HepG2 (cell line): ENCODE results near the gene TUBB4B. TPM values are rescaled to one million over a fixed set of nuclear protein-coding genes. Genes with fewer than 3 reads are reported as not detected.

Experiments
- ATF2 ChIP-seq: sonication (generic); formaldehyde crosslinking; IDR thresholded peaks from 2 replicates; pipeline ENCODE4 v1.4.0; 2020; ENCODE audit warnings: missing genetic modification reagents
- BCL6 ChIP-seq: IDR thresholded peaks from 2 replicates; pipeline ENCODE4 v1.6.1; 2016; ENCODE audit warnings: missing genetic modification reagents, missing compliant biosample characterization
- FOXA3 ChIP-seq: IDR thresholded peaks from 2 replicates; pipeline ENCODE4 v1.6.1; 2016; ENCODE audit warnings: missing genetic modification reagents, missing compliant biosample characterization
- GMEB1 ChIP-seq: sonication (generic); formaldehyde crosslinking; IDR thresholded peaks from 2 replicates; pipeline ENCODE4 v1.5.1; 2020; ENCODE audit warnings: missing genetic modification reagents, mild to moderate bottlenecking, borderline replicate concordance
- GMEB2 ChIP-seq: IDR thresholded peaks from 2 replicates; pipeline ENCODE4 v1.6.1; 2016; ENCODE audit warnings: missing biosample characterization, missing genetic modification reagents, low read depth
- MAX ChIP-seq: IDR thresholded peaks from 2 replicates; pipeline ENCODE4 v1.6.1; 2012; ENCODE audit warnings: inconsistent platforms
- REST ChIP-seq, 2 experiments: IDR thresholded peaks; 2 replicates each; pipeline ENCODE4 v1.6.1; 2011 to 2012; ENCODE audit warnings: low read length in 2 of 2, borderline replicate concordance in 1 of 2, low read depth in 1 of 2, mild to moderate bottlenecking in 1 of 2, moderate library complexity in 1 of 2
- RNF2 ChIP-seq: fragments of 450-650 bp; conservative IDR thresholded peaks from 2 replicates; pipeline ENCODE4 v1.6.1; 2016; ENCODE audit warnings: low read depth
- RXRB ChIP-seq: IDR thresholded peaks from 2 replicates; pipeline ENCODE4 v1.6.1; 2016; ENCODE audit warnings: borderline replicate concordance, missing genetic modification reagents, missing compliant biosample characterization
- SNRNP70 ChIP-seq: fragments of 200-400 bp; formaldehyde crosslinking; IDR thresholded peaks from 2 replicates; pipeline ENCODE4 v1.6.1; 2017; ENCODE audit warnings: mild to moderate bottlenecking, low read depth, low read length, moderate library complexity
- SOX5 ChIP-seq: IDR thresholded peaks from 2 replicates; pipeline ENCODE4 v1.6.1; 2016; ENCODE audit warnings: borderline replicate concordance
- TARDBP ChIP-seq: sonication (generic); formaldehyde crosslinking; IDR thresholded peaks from 2 replicates; pipeline ENCODE4 v1.8.0; 2022; ENCODE audit warnings: mild to moderate bottlenecking, missing genetic modification reagents
- TOPORS ChIP-seq: sonication (generic); formaldehyde crosslinking; IDR thresholded peaks from 2 replicates; pipeline ENCODE4 v1.8.0; 2023; ENCODE audit warnings: mild to moderate bottlenecking, missing genetic modification reagents
- TSC22D2 ChIP-seq: sonication (generic); formaldehyde crosslinking; IDR thresholded peaks from 2 replicates; pipeline ENCODE4 v1.5.1; 2020; ENCODE audit warnings: missing genetic modification reagents, mild to moderate bottlenecking, borderline replicate concordance
- XBP1 ChIP-seq: sonication (generic); formaldehyde crosslinking; IDR thresholded peaks from 2 replicates; pipeline ENCODE4 v1.5.0; 2020; ENCODE audit warnings: missing genetic modification reagents
- ZNF331 ChIP-seq: sonication (generic); formaldehyde crosslinking; IDR thresholded peaks from 2 replicates; pipeline ENCODE4 v1.4.0; 2020; ENCODE audit warnings: missing genetic modification reagents
- ZNF543 ChIP-seq: sonication (generic); formaldehyde crosslinking; IDR thresholded peaks from 2 replicates; pipeline ENCODE4 v1.4.0; 2020; ENCODE audit warnings: mild to moderate bottlenecking, missing genetic modification reagents
- ZNF580 ChIP-seq: IDR thresholded peaks from 2 replicates; pipeline ENCODE4 v1.6.1; 2016; ENCODE audit warnings: low read depth, borderline replicate concordance
- polyA plus RNA-seq, 8 experiments: library from polyadenylated mRNA; depleted of rRNA in 3 of 8; stranded (reverse) in 7 of 8; unstranded in 1 of 8; fragments of >200 nt; fragmentation: Illumina TruSeq in 4 of 8; extraction: Trizol in 4 of 8; gene quantifications; 2 replicates each; pipeline versions ENCODE4 v1.2.1 to v1.2.3, GENCODE V29; 2011 to 2016; ENCODE audit warnings: low read depth in 4 of 8, missing spikeins in 1 of 8, mixed read lengths in 1 of 8; ENCODE audit not compliant: insufficient read depth in 1 of 8
- total RNA-seq, 5 experiments: library from RNA; depleted of rRNA; stranded (reverse); fragments of >200 nt; fragmentation: Illumina TruSeq; extraction: Trizol; gene quantifications; 2 replicates each; pipeline ENCODE4 v1.2.3, GENCODE V29; 2016; ENCODE audit warnings: low read depth in 1 of 5

The TUBB4B gene
- total and polyA plus RNA-seq, 2 of the 13 experiments (the other 11 are each of a cell fraction or from before 2014, with no cell fraction given): 182 to 412 TPM

GRCh38 chr9:137240841-137241489 lies at the start of gene TUBB4B (continued):
- peak; percentile 43; the same call in 1 of the 2 replicates for TF ChIP-seq BCL6 (CRISPR knock-in tag)
- 0 out of 2 replicates have a peak, but pooled peaks have one; percentile 54 for TF ChIP-seq XBP1 (CRISPR knock-in tag)
- 0 out of 2 replicates have a peak, but pooled peaks have one; percentile 30 for TF ChIP-seq SOX5 (CRISPR knock-in tag)
- TF ChIP-seq GMEB1 (CRISPR knock-in tag): 0 out of 2 replicates have a peak, but pooled peaks have one; percentile 4
- no peak for TF ChIP-seq SNRNP70
- no peak; the same call in 1 of the 2 replicates for TF ChIP-seq ZNF543 (CRISPR knock-in tag)
- no peak for TF ChIP-seq MAX
- TF ChIP-seq RXRB (CRISPR knock-in tag): peak; percentile 47; the same call in 1 of the 2 replicates
- TF ChIP-seq ZNF580 (CRISPR knock-in tag): 0 out of 2 replicates have a peak, but pooled peaks have one; percentile 54
- 0 out of 2 replicates have a peak, but pooled peaks have one; percentile 67 for TF ChIP-seq ATF2 (CRISPR knock-in tag)
- peak; percentile 62; the same call in 1 of the 2 replicates for TF ChIP-seq ZNF331 (CRISPR knock-in tag)
- peak; percentile 50; the same call in 1 of the 2 replicates for TF ChIP-seq FOXA3 (CRISPR knock-in tag)
- TF ChIP-seq TOPORS: no peak
- peak in 1 of 2 experiments; percentile 77; a peak in 1 of 4 replicates for TF ChIP-seq REST (IDR thresholded peaks at IDR 0.05; ENCODE audit: borderline replicate concordance in 1 of 2, low read depth in 1 of 2, low read length in 2 of 2)
- peak; percentile 91 for TF ChIP-seq TSC22D2
- TF ChIP-seq RNF2: no peak
- TF ChIP-seq GMEB2 (CRISPR knock-in tag): no peak
- TF ChIP-seq TARDBP: 0 out of 2 replicates have a peak, but pooled peaks have one; percentile 37
